Uterus (tissue), 2 donors: ENCODE data around the gene ARHGAP18.
"Not testable (repeated sequence)": the region's sequence is repeated elsewhere in the genome, so short reads cannot be mapped to it uniquely, and the experiment has no call there.

Experiments used
- CTCF ChIP-seq, 4 experiments: fragments of 200-600 bp in 2 of 4; fragments of 450-650 bp in 2 of 4; sonication (generic) in 2 of 4; IDR thresholded peaks; one replicate each; pipeline ENCODE4 v1.5.1; 2016 to 2019; ENCODE audit warnings: antibody characterized with exemption in 4 of 4, mild to moderate bottlenecking in 2 of 4, moderate library complexity in 1 of 4
- POLR2A ChIP-seq, 2 donors: fragments of 450-650 bp; IDR thresholded peaks; one replicate each; pipeline ENCODE4 v1.6.1; 2016; ENCODE audit warnings: antibody characterized with exemption in 2 of 2, mild to moderate bottlenecking in 1 of 2, moderate library complexity in 1 of 2

GRCh38 chr6:129570929-129571328, 139.0 kb downstream of the ARHGAP18 start:
- TF ChIP-seq POLR2A, CTCF (IDR thresholded peaks at IDR 0.05): not testable (repeated sequence)
